LHCN-M2 (cell line): Measurements from ENCODE around the gene LRRC8D. TPM values are rescaled to one million over a fixed set of nuclear protein-coding genes. Genes with fewer than 3 reads are reported as not detected.

Experiments
- DNase-seq: peaks from one replicate; pipeline ENCODE4 v3.0.0-alpha.2; 2012; ENCODE audit warnings: low read depth
- total RNA-seq: library from RNA; depleted of rRNA; stranded (reverse); fragments of >200 nt; gene quantifications from 2 replicates; pipeline ENCODE4 v1.2.3, GENCODE V29; 2014

LRRC8D gene
- total RNA-seq, 1 experiment from 2014 or later = 23.9 TPM

DNA sequence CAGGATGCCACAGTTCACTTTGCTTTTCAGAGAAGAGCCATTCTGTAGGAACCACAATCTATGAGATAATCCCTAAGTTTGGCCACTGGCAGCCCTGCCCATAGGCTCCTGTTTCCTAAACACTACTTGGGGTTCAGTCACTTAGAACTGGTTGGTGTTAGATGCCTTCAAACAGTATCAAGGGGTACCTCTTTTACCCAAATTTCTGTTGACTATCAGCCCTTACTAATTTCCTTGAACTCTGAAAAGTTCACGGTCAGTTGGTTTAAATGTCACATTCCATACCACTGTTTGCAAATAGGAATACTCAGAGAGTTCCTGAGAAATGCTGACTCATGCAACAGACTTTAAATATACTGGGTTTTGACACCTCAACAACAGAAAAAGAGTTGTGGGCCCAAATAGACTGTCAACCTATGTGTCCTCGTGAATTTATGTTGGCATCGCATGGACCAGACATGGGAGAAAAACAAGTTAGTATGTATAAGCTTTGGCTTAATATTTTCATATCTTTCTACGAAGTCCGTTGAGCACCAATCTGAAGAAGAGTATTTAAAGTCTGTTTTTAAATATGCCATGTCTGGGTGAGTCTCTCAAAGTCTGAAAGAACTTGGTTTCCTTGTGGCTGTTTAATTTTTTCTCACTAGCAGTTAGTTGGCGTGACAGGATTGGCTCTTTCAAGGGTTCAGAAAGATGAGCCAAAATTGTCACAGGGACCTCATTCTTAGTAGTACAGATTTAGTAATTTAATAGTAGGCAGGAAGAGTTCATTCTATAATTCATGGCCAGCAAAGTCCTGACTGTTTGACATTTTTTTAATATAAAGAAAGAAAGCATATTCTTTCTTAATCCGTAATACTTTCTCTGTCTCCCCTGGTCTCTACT is 117.6 kb downstream of the LRRC8D start:
- peak; percentile 51 for DNase-seq

DNA sequence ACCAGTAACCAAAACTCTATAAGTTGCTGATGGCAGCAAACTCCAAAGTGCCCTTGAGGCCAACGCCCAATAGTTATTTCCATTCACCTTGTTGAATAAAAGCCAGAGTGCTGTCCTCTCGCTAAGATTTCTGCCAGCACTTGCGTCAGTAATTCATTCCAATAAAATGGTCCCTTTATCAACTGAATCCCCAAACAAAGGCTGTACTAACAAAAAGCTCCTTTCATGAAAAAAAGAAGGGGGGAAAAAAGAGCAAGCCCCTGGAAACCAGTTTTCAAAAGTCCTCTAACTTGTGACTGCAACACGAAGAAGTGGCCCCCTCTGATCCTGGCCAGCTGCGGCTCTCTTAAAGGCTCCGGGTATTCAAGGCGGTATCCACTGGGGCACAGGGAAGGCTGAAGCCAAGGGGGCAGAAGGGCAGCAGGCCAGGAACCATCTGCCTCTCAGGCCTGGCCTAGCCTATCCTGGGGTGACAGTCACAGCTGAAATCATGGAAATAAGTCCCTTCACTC is 118.3 kb downstream of the LRRC8D start:
- DNase-seq = no peak

DNA sequence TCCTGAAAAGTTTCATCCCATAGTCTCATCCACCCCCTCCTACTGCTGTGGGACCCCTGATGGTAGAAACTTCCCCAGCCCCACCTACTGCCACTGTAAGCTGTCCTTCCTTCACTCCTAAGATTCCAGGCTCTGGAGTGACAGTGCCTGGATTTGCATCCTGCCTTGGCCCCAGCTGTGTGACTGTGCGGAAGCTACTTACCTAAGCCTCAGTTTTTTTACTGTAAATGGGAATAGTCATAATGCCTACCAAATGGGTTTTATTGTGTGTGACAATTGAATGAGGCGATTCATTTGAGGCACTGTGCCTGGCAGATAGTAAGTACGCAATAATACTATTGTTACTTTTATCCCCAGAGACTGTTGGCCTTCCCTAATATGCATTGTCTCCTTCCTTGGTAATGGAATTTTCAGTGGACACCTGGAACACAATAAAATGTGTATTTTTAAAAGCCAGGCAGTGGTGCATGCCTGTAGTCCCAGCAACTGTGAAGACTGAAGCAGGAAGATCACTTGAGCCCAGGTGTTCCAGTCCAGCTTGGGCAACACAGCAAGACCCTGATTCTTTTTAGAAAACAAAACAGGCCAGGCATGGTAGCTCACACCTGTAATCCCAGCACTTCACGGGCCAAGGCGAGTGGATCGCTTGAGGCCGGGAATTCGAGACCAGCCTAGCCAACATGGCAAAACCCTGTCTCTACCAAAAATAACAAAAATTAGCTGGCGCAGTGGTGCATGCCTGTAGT is 119.0 kb downstream of the LRRC8D start:
- no peak for DNase-seq

DNA sequence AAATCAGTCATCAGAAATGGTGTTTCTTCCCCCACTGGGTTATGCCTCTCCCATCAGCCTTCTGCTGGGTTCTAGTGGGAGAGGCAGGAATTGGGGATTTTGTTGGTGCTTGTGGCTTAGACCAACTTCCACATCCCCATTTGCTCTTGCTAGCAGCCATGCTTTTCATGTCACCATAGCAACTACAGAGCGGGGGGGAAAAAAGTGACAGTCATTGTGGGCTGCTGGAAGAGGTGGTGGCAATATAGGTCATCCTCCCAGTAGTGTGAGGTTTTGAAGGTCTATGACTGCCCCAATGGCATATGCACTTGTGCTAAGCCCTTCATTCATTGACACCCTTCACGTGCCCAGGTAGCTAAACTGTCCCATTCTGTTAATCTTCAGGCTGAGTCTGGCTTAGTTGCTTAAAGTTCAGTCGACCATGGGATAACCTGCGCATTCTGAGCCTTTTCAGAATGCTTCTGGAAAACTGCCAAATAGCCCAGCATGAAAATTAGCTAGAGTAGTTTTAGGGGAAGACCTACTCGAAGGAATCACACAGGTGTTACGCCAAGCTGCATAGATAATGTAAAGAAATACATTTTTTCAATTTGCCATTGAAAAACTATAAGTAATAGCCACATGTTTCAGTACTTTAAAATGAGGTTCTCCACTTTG is 120.4 kb downstream of the LRRC8D start:
- DNase-seq = no peak

DNA sequence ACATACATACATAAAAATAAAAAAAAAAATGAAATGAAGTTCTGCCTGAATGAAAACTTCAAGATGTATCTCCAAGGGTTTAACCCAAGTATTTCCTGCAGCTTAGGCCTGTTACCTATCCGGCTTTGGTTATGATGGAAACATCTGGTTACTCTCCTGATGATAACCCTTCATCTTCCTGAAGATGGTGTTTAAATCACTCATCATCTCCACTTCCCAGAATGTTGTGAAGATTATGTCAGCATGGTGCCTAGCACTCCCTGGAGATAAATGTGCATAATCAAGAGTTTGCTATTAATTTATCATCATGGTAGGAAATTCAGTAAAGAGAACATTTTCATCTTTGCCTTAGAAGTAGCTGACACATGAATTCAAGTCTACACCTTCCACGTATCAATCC is 121.2 kb downstream of the LRRC8D start:
- no peak for DNase-seq

DNA sequence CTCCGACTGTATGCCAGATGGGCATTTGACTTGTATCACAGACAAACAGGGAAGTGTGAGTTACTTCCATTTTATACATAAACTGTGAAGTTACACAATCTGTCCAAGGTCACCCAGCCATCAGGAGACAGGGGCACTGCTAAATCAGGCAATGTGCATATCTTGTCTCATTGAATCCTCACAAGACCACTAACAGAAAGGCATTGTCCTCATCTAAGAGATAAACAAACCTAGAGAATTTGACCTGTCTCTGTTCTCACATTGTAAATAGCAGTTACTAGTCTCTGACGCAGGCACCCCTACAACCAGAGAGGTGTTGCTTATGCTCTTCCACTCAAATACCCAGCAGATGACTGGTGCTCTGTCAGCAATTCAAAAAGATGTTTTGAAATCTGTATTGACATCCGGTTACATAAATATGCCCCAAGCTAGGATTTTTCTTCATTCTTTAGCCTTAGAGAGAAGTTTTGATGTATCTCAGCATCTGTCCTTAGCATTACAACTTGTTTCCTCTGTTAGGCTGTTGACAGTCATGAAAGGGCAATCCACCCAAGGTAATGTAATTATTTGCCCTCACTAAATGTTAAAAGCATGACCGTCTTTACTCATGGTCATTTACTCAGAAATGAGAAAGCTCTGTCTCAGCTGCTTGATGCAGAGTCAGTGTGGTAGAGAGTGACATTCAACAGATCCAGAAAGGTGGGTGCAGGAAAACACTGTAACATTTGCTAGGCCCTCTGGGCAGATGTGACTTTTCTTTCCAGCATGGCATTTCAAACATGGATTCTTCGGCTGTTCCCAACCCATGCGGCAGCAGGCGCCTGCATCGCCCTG is 122.2 kb downstream of the LRRC8D start:
- peak; percentile 48 for DNase-seq

DNA sequence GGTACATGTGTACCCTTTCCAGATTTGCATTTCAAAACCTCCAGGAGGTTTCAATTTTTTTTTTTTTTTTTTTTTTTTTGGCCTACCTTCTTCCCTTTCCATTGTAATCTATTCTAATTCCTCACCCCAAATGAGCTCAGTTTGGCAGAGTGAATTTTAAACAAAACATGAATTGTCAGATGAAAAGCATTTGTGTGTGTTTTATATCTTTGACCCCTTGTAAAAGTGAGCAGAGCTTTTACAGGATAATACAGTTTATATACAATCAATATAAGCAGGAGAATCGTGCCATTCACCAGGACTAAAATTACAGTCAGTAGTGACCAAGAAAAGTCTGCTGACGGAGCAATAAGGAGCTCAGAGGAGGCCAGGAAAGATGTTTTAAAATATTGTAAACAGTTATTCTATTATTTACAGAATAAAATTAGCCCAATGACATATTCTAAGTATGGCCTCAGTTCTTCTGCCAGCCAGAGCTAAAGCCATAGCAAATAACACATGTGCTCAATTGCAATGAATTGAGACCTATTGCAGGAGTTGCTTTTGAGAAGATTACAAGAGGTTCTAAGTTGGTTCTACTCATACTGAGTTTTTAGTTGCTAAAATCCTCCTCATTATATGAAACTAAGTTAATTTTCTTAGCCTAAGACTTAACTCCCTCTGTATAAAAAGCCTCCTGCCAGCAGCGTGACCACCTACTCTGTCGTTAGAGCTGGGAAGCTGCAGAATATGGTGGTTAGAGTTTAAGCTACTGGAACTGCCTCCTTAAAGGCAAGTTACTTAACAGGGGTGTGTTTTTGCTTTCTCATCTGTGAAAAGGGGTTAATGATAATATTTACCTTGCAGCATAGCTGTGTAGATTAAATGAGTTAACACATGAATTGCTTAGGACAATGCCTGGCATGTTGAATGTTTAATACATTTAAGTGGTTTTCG is 123.3 kb downstream of the LRRC8D start:
- no peak for DNase-seq

DNA sequence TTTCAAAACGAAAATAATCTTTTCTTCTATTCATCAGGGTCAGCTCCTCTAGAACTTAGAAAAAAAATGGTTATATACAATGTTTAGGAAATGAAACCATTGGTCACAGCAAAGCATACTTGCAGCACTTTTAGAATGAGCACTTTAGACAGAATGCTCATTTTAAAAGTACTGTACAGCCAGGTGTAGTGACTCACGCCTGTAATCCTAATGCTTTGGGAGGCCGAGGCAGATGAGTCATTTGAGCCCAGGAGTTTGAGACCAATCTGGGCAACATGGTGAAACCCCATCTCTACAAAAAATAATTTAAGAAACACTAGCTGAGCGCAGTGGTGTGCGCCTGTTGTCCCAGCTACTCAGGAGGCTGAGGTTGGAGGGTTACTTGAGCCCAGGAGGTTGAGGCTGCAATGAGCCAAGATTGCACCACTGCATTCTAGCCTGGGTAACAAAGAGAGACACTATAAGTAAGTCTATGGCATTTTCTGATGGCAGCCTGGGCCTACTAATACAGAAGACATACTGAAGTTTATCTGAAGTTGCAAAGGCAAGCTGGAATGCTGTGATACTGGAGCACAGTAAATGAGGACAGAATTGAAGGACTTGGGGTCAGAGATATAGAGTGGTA is 125.1 kb downstream of the LRRC8D start:
- DNase-seq = peak; percentile 68

DNA sequence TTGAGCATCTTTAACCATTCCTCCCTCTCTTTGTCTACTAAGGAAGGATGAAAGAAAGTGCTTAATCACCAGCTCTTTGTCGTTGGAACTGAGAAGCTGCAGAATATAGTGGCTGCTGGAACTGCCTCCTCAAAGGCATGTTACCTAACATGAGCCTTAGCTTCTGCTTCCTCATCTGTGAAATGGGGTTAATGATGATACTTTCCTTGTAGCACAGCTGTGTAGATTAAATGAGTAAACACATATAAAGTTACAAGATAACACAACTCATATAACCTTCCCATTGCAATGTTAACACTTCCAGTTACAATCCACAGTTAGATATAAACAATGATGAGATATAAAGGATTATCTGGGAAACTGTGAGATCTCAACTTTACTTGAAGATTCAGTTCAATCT is 125.7 kb downstream of the LRRC8D start:
- DNase-seq = no peak

DNA sequence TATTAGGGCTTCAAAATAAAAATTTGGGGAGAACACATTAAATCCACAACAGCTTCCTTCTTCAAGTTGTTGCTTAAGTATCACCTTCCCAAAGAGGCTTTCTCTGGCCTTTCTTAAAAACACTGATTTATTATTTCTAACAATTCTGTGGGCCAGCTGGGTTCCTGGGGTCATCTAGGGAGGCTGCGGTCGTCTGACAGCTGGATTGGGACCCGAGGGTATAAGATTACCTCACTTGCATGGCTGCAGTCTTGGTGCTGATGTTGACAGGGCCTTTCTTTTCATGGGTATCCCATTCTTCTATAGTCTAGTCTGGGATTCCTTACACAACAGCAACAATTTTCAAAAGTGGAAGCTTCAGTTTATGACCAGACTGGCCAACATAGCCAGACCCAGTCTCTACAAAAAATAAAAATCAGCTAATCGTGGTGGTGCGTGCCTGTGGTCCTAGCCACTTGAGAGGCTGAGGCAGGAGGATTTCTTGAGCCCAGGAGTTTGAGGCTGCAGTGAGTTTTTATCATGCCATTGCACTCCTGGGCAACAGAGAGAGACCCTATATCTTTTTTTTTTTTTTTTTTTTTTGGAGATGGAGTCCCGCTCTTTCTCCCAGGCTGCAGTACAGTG is 128.0 kb downstream of the LRRC8D start:
- DNase-seq = no peak

DNA sequence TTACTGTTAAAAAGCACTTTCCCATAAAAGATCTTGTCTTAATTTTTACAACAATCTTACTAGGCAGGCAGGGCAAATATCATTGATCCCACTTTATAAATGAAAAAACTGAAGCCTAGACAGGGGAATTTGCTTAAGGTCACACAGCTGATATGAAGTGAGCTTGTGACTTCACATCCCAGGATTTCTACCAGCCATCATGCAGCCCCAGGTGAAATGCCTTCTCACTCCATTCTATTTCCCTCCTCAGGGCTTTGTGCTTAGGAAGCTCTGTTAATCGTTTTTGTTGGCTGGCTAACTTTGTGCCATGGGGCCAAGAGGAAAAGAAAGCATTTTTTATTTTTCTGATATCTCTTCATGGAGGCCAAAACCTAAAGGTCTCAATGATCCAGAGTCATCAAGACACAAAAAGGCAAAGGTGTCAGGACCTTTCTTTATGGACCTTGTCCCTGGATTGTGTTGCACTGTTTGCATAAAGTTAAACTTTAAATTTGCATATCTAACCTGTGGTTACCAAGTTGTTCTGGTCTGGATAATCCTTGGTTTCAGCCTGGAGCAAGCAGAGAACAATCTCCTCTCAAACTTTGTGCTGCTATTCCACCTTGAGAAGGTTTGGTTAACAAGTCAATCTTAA is 129.3 kb downstream of the LRRC8D start:
- no peak for DNase-seq

DNA sequence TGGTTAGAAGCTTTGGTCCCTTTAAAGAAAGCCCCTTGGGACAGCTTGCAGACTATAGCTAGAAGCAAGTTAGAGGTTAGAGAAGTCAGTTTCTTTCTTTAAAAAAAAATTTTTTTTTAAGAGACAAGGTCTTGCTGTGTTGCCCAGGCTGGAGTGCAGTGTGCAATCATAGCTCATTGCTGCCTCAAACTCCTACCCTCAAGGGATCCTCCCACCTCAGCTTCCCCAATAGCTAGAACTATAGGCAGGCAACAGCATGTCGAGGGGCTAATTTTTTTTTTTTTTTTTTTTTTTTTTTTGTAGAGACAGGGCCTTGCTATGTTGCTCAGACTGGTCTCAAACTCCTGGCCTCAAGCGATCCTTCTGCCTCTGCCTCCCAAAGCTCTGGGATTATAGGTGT is 129.9 kb downstream of the LRRC8D start:
- no peak for DNase-seq

DNA sequence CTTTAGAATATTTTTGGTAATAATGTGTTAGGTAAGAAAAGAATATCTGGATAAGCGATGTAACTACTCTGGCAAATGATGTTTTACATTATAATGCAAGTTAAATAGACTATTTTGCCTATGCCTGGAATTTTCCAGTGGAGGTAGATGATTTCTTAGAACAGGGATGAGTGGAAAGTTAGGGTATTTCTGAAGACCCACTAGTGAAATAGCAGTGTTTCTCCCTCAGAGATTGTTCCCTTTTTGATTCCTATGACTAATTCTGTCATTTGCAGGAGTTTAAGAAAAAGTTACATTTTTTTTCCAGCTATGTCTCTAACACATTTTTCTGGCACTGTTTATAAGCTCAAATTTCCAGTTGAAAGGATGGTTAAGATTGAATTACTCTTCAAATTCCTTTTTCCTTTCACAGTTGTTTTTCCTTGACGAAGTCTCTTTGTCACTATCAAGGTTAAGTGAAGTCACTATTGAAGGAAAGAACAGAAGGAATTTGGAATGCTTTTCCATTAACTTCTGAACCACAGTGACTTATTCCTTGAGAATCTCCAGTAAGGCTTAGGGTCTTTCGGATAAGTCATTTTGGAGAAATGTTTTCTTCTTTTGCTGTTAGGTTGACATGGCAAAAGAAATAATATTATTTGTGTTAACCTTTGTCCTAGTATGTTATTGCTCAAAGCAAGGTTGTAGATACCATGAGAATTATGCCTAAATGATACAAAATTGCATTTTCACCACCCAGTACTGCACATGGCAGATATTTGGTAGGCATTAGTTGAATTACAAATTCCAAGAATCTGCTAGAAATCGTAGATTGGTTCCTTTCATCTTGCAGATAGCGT is 131.2 kb downstream of the LRRC8D start:
- peak; percentile 87 for DNase-seq

DNA sequence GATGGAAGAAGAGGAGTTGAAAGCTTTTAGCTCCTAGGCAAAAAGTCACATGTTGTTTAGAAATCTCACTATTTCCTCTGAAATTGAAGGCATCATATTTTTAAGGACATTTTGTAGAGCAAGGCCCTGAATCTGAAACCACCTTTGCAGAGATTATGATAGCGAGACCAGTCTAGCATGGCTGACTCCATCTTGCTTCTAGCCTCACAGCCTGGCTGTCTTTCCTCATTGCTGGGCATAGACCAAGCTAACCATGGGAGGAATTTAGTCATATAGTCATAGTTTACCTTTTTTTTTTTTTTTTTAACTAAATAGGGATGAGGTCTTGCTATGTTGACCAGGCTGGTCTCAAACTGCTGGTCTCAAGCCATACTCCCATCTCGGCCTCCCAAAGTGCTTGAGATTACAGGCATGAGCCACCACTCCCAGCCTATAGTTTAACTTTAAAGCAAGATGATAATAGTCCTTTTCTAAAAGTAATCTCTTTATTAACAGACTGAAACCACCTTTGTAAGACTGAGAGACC is 131.8 kb downstream of the LRRC8D start:
- no peak for DNase-seq

DNA sequence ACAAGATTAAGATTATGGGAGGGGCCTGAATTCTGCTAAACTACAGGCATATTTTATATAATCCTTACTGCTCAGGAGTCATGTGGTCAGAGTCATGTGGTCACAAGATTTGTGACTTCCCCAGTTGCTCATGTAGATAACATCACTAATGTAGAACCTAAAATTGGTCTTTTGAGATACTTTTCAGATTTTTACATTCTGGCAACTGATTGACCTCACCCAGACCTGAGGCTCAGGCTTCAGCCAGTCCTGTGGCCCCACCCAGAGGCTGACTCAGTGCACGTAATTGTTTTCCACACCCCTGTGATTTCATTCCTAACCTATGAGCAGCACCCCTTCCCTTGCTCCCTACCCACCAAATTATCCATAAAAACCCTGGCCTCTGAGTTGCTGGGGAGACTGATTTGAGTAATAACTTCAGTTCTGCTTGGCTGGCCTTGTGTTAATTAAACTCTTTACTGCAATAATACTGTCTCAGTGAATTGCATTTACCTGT is 132.3 kb downstream of the LRRC8D start:
- DNase-seq = peak; percentile 89

DNA sequence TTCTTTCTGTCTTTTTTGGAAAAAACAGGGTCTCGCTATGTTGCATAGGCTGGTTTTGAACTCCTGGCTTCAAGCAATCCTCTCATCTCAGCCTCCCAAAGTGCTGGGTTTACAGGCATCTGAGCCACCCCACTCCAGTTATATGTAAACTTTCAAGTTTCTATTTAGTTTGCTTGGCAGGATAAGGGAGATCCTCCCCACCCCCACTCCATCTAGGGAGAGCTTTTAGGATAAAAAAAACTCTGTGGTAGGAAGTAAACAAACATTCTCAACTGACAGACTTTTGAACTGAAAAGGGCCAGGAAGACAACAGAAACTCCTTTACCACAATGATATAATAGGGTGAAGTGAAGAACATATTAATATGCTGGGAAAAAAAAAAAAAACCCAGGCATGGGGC is 133.1 kb downstream of the LRRC8D start:
- DNase-seq = peak; percentile 17

DNA sequence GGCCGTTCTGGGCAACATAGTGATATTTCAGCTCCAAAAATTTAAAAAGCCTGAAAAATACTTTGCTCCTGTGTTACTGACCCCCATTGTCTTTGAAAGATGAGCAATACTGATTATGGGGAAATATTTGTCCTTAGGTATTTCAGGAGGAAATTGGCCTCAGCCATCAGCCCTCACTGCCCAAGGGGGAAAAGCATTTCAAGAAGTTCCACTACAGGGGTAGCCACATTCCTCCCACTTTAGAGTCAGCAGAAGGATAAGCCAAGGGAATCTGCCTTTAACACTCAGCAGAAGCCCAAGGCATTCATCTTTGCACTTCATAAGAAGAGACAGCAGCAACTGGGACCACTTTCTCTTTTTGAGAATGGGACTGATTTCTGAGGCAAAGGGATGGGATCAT is 133.6 kb downstream of the LRRC8D start:
- no peak for DNase-seq
